ENCODE data around the gene RGL2. TPM values are rescaled to one million over a fixed set of nuclear protein-coding genes. Genes with fewer than 3 reads are reported as not detected.

The RGL2 gene
- total and polyA plus RNA-seq, 2 experiments from 2014 or later: 18.5 to 23.3 TPM

DNA sequence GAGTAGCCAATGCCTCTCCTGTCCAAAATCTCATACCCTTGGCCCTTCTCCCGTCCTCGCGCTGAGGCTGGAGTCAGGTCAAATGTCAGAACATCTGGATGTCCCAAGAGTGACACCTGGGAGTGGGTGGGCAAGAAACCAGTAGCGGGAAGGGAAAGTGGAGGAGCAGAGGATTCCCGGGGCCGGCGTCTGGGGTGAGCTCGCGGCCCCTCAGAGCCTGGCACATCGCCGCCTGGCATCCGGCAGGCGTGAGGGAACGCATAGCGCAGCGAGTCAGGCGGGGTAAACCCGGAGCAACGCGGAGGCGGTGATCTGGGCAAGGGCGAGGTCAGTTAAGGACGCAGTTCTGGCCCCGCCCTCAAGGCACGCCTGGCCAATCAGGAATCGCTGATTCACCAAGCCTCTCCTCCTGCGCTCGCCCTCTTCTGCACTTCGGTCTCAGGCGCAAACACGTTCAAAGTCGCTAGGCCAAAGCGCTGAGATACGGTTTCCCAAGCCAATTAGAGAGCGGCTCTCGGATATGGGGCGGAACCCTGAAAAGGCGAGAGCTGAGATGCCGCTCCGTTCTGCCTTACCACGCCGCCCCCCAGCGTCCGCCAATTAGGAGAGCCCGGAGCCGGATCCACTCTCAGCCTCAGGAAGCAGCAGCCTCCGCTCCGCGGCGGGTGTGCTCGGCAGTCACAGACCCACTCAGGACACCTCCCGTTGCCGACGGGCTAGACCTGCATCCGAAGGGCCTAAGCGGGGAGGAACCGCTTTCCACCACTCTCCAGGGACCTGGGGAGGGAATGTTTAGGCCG is 49.6 kb downstream of the RGL2 start:
- H3K9ac ChIP-seq: peak overlapping the region; percentile 95
- in situ Hi-C loops (cut with MboI): loop anchor here (10.0 kb wide), 1 partner anchor 234 kb away; no protein-coding TSS in a partner anchor
- H3K27me3 ChIP-seq (replicated peaks; ENCODE audit: insufficient read depth): no peaks in the 10 kb centered on the region
- H3K4me2 ChIP-seq (ENCODE audit: unreplicated experiment): peak overlapping the region; percentile 98
- peak overlapping the region; percentile 78 for H3K4me3 ChIP-seq
- H3K9me2 ChIP-seq (ENCODE audit: insufficient read depth): no peaks in the 10 kb centered on the region
- H3K36me3 ChIP-seq (ENCODE audit: low read depth): no peaks in the 10 kb centered on the region
- peaks cover 45% of the 10 kb centered on the region for H3K4me1 ChIP-seq (ENCODE audit: insufficient read depth)
- H3F3A ChIP-seq (ENCODE audit: insufficient read depth): peaks cover 36% of the 10 kb centered on the region
- DNase-seq: peak; percentile 100
- H2AFZ ChIP-seq: peak overlapping the region; percentile 81
- WGBS, 2 experiments (ENCODE audit: low coverage in 1 of 2, low lambda C conversion rate in 2 of 2, missing lambda C conversion rate in 2 of 2): 1 to 2% methylated on average over 57 to 58 of the region's 58 CpGs
- H3K79me2 ChIP-seq (ENCODE audit: insufficient read depth): peaks cover 14% of the 10 kb centered on the region
- no peaks in the 10 kb centered on the region for H3K9me3 ChIP-seq (ENCODE audit: low read depth)
- H4K20me1 ChIP-seq (ENCODE audit: insufficient read depth): no peaks in the 10 kb centered on the region
- peak overlapping the region; percentile 98 for H3K27ac ChIP-seq
- no peak for TF ChIP-seq EZH2phosphoT487 (IDR thresholded peaks at IDR 0.05; ENCODE audit: insufficient read depth, low read depth)
- TF ChIP-seq EZH2 (IDR thresholded peaks at IDR 0.05; ENCODE audit: insufficient read depth, poor library complexity, severe bottlenecking): no peak

DNA sequence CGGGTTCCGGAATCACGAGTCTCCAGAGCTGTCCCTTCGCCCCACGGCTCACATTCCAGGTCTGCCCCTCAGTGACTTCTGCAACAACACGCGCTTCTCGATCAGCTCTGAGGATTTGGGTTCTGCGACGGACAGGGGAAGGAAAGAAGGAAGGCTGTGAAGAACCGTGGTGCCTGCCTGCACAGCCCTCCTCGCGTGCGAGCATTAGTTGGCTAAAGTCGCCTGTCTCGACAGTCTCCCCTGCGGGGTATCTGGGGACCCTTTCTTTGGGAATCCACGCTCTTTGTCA is 50.2 kb downstream of the RGL2 start:
- Histone ChIP-seq H3K4me1 (ENCODE audit: insufficient read depth) (peaks cover 45% of the 10 kb centered on the region), H3K9me2 (ENCODE audit: insufficient read depth) (no peaks in the 10 kb centered on the region), H3K9ac (peak overlapping the region; percentile 95), H3K9me3 (ENCODE audit: low read depth) (no peaks in the 10 kb centered on the region), H3K4me3 (peak overlapping the region; percentile 75), H3K27me3 (replicated peaks; ENCODE audit: insufficient read depth) (no peaks in the 10 kb centered on the region), H4K20me1 (ENCODE audit: insufficient read depth) (no peaks in the 10 kb centered on the region), H3K4me2 (ENCODE audit: unreplicated experiment) (peak overlapping the region; percentile 98), H3F3A (ENCODE audit: insufficient read depth) (peaks cover 36% of the 10 kb centered on the region), H3K79me2 (ENCODE audit: insufficient read depth) (peaks cover 14% of the 10 kb centered on the region), H3K36me3 (ENCODE audit: low read depth) (no peaks in the 10 kb centered on the region), H3K27ac (peak overlapping the region; percentile 98), H2AFZ (peak overlapping the region; percentile 81)
- no peak for TF ChIP-seq EZH2 (IDR thresholded peaks at IDR 0.05; ENCODE audit: insufficient read depth, poor library complexity, severe bottlenecking)
- no peak for TF ChIP-seq EZH2phosphoT487 (IDR thresholded peaks at IDR 0.05; ENCODE audit: insufficient read depth, low read depth)
- in situ Hi-C loops (cut with MboI): loop anchor here (10.0 kb wide), 1 partner anchor 234 kb away; no protein-coding TSS in a partner anchor
- DNase-seq: peak; percentile 79
- WGBS, 2 experiments (ENCODE audit: low coverage in 1 of 2, low lambda C conversion rate in 2 of 2, missing lambda C conversion rate in 2 of 2): 1 to 3% methylated on average over 18 of the region's 18 CpGs

DNA sequence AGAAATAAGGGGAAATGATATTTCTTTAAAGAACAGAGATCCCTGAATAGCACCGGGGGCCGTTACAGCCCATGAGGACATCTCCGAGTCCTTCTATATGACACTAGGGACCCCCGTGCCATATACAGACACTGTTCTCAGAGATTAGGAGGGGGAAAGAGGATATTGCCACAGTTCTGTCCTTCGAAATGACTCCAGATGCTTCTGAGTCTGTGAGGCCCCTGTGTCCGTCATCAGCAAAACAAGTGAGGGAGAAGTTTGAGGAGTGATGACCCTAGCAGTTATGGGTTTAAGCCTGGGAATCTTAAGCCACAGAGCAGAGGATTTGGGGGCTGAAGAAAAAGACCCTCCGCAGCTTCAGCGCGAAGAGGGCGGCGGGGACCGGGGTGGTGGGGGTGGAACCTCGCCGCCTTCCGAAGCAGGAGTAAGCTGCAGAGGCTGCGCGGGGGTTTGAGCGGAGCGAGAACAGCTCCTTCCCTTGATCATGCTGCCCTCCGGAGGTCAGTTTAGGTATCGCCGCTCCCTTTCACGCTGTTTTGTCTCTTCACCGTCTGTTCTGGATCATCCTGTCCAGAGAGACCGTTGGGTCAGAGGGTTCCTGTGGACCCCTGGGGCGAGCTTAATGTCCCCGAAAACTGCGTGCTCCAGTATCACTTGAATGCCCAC is 50.6 kb downstream of the RGL2 start:
- Histone ChIP-seq H3K9me3 (ENCODE audit: low read depth) (no peaks in the 10 kb centered on the region), H3K4me3 (peak overlapping the region; percentile 75), H3K9ac (peak overlapping the region; percentile 95), H3K27ac (peak overlapping the region; percentile 98), H3K4me1 (ENCODE audit: insufficient read depth) (peaks cover 41% of the 10 kb centered on the region), H3K27me3 (replicated peaks; ENCODE audit: insufficient read depth) (no peaks in the 10 kb centered on the region), H3K36me3 (ENCODE audit: low read depth) (no peaks in the 10 kb centered on the region), H3F3A (ENCODE audit: insufficient read depth) (peaks cover 35% of the 10 kb centered on the region), H3K9me2 (ENCODE audit: insufficient read depth) (no peaks in the 10 kb centered on the region), H2AFZ (peak overlapping the region; percentile 81), H4K20me1 (ENCODE audit: insufficient read depth) (no peaks in the 10 kb centered on the region), H3K4me2 (ENCODE audit: unreplicated experiment) (peak overlapping the region; percentile 98), H3K79me2 (ENCODE audit: insufficient read depth) (peaks cover 14% of the 10 kb centered on the region)
- DNase-seq: peak; percentile 89
- WGBS, 2 experiments (ENCODE audit: low coverage in 1 of 2, low lambda C conversion rate in 2 of 2, missing lambda C conversion rate in 2 of 2): 3 to 5% methylated on average over 14 to 28 of the region's 28 CpGs
- in situ Hi-C loops (cut with MboI): loop anchor here (10.0 kb wide), 1 partner anchor 233 kb away; no protein-coding TSS in a partner anchor
- no peak for TF ChIP-seq EZH2 (IDR thresholded peaks at IDR 0.05; ENCODE audit: insufficient read depth, poor library complexity, severe bottlenecking)
- no peak for TF ChIP-seq EZH2phosphoT487 (IDR thresholded peaks at IDR 0.05; ENCODE audit: insufficient read depth, low read depth)

- no peak overlapping the region for H3K9ac ChIP-seq
- no peak overlapping the region for H3K4me2 ChIP-seq (ENCODE audit: unreplicated experiment)
- H3K27me3 ChIP-seq (replicated peaks; ENCODE audit: insufficient read depth): no peaks in the 10 kb centered on the region; the same call in 1 of the 2 replicates
- no peak for TF ChIP-seq EZH2phosphoT487 (IDR thresholded peaks at IDR 0.05; ENCODE audit: insufficient read depth, low read depth)
- TF ChIP-seq EZH2 (IDR thresholded peaks at IDR 0.05; ENCODE audit: insufficient read depth, poor library complexity, severe bottlenecking): no peak
- no peak overlapping the region for H2AFZ ChIP-seq
- no peaks in the 10 kb centered on the region for H4K20me1 ChIP-seq (ENCODE audit: insufficient read depth)
- H3F3A ChIP-seq (ENCODE audit: insufficient read depth): no peaks in the 10 kb centered on the region
- no peaks in the 10 kb centered on the region for H3K9me2 ChIP-seq (ENCODE audit: insufficient read depth)
- no peaks in the 10 kb centered on the region for H3K9me3 ChIP-seq (ENCODE audit: low read depth)
- no peaks in the 10 kb centered on the region for H3K79me2 ChIP-seq (ENCODE audit: insufficient read depth)
- in situ Hi-C loops (cut with MboI): loop anchor here (10.0 kb wide), 1 partner anchor 229 kb away; no protein-coding TSS in a partner anchor
- H3K36me3 ChIP-seq (ENCODE audit: low read depth): no peaks in the 10 kb centered on the region
- no peak overlapping the region for H3K27ac ChIP-seq
- 0 out of 2 replicates have a peak, but pooled peaks cover 3% of the 10 kb centered on the region for H3K4me1 ChIP-seq (ENCODE audit: insufficient read depth)
- no peak overlapping the region for H3K4me3 ChIP-seq
- WGBS, 2 experiments (ENCODE audit: low coverage in 1 of 2, low lambda C conversion rate in 2 of 2, missing lambda C conversion rate in 2 of 2): 4 to 7% methylated on average over 1 of the region's 1 CpG
- no peak for DNase-seq
Observed at GRCh38 chr6:33243476-33243875, 55.3 kb downstream of the RGL2 start.
